ENCODE measurements around the gene FGF19. TPM values are rescaled to one million over a fixed set of nuclear protein-coding genes. Genes with fewer than 3 reads are reported as not detected.
"Not testable (repeated sequence)": the region's sequence is repeated elsewhere in the genome, so short reads cannot be mapped to it uniquely, and the experiment has no call there.

Gene FGF19
- total RNA-seq, 1 donor from 2014 or later: not detected

- Histone ChIP-seq H3K4me1 (no peaks in the 10 kb centered on the region), H3K9me3 (replicated peaks) (peaks cover 9% of the 10 kb centered on the region), H3K4me3 (no peak overlapping the region), H3K27me3 (ENCODE audit: low read depth) (peaks cover 71% of the 10 kb centered on the region), H3K36me3 (no peaks in the 10 kb centered on the region), H3K27ac (replicated peaks) (no peak overlapping the region)
- DNase-seq: no peak
- no peak for TF ChIP-seq CTCF (IDR thresholded peaks at IDR 0.05; ENCODE audit: borderline replicate concordance)
- intact Hi-C loops (cut with micrococcal nuclease): no loop called here
These were observed 11.4 kb downstream of the FGF19 start for GRCh38 chr11:69692422-69692821.

GRCh38 chr11:69691463-69691862 is 12.4 kb downstream of the FGF19 start:
- Histone ChIP-seq H3K4me1 (no peaks in the 10 kb centered on the region), H3K9me3 (replicated peaks) (peaks cover 9% of the 10 kb centered on the region), H3K36me3 (no peaks in the 10 kb centered on the region), H3K27ac (replicated peaks) (no peak overlapping the region), H3K27me3 (ENCODE audit: low read depth) (peaks cover 70% of the 10 kb centered on the region), H3K4me3 (no peak overlapping the region)
- no peak for DNase-seq
- no peak for TF ChIP-seq CTCF (IDR thresholded peaks at IDR 0.05; ENCODE audit: borderline replicate concordance)
- intact Hi-C loops (cut with micrococcal nuclease): no loop called here

GRCh38 chr11:69689484-69690319 is 14.1 kb downstream of the FGF19 start:
- H3K27ac ChIP-seq (replicated peaks): no peak overlapping the region
- intact Hi-C loops (cut with micrococcal nuclease): loop anchor here (5.0 kb wide), 1 partner anchor 198 kb away; no protein-coding TSS in a partner anchor
- DNase-seq: no peak
- H3K27me3 ChIP-seq (ENCODE audit: low read depth): peaks cover 70% of the 10 kb centered on the region
- H3K36me3 ChIP-seq: no peaks in the 10 kb centered on the region
- no peak for TF ChIP-seq CTCF (IDR thresholded peaks at IDR 0.05; ENCODE audit: borderline replicate concordance)
- peaks cover 9% of the 10 kb centered on the region for H3K9me3 ChIP-seq (replicated peaks)
- peaks cover 8% of the 10 kb centered on the region for H3K4me1 ChIP-seq
- no peak overlapping the region for H3K4me3 ChIP-seq

GRCh38 chr11:69687969-69688771 is 15.7 kb downstream of the FGF19 start:
- H3K27ac ChIP-seq (replicated peaks); H3K9me3 ChIP-seq (replicated peaks); H3K36me3 ChIP-seq; H3K4me3 ChIP-seq; H3K4me1 ChIP-seq; DNase-seq: not testable (repeated sequence)
- intact Hi-C loops (cut with micrococcal nuclease): loop anchor here (5.0 kb wide), 1 partner anchor 199 kb away; no protein-coding TSS in a partner anchor
- H3K27me3 ChIP-seq (ENCODE audit: low read depth): peaks cover 56% of the 10 kb centered on the region

GRCh38 chr11:69686856-69687255 is 17.0 kb downstream of the FGF19 start:
- no peak for DNase-seq
- Histone ChIP-seq H3K27me3 (ENCODE audit: low read depth) (peaks cover 44% of the 10 kb centered on the region), H3K27ac (replicated peaks) (no peak overlapping the region), H3K4me1 (peaks cover 8% of the 10 kb centered on the region), H3K9me3 (replicated peaks) (no peaks in the 10 kb centered on the region), H3K36me3 (no peaks in the 10 kb centered on the region), H3K4me3 (no peak overlapping the region)
- no peak for TF ChIP-seq CTCF (IDR thresholded peaks at IDR 0.05; ENCODE audit: borderline replicate concordance)
- intact Hi-C loops (cut with micrococcal nuclease): loop anchor here (5.0 kb wide), 1 partner anchor 200 kb away; no protein-coding TSS in a partner anchor
